ENCODE measurements around the gene LAMA2.

LAMA2 gene

GRCh38 chr6:129351807-129352206, 468.9 kb downstream of the LAMA2 start:
- H3K4me1 Mint-ChIP-seq, result no peaks in the 10 kb centered on the region
- no peaks in the 10 kb centered on the region for H3K36me3 Mint-ChIP-seq (ENCODE audit: low read depth)
- H3K27me3 Mint-ChIP-seq, result peaks cover 4% of the 10 kb centered on the region

DNA sequence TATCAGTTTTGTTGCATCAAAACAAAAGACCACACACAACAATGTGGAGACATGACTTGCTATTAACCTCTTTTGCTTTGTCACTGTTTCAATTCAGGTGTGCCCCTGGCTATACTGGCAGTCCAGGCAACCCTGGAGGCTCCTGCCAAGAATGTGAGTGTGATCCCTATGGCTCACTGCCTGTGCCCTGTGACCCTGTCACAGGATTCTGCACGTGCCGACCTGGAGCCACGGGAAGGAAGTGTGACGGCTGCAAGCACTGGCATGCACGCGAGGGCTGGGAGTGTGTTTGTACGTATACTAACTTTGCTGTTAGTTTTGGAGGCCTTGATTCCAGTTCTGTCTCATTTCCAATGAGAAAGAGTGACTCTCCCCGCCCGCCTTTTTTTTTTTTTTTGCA, 470.1 kb downstream of the LAMA2 start:
- no peaks in the 10 kb centered on the region for H3K36me3 Mint-ChIP-seq (ENCODE audit: low read depth)
- H3K9me3 Mint-ChIP-seq, result no peaks in the 10 kb centered on the region
- ATAC-seq (no peak), DNase-seq (no peak)
- H3K27ac Mint-ChIP-seq, result no peak overlapping the region
- no peaks in the 10 kb centered on the region for H3K4me1 Mint-ChIP-seq
- no peak overlapping the region for H3K4me3 Mint-ChIP-seq
- no peaks in the 10 kb centered on the region for H3K27me3 Mint-ChIP-seq

More at GRCh38 chr6:129351807-129352206, 468.9 kb downstream of the LAMA2 start:
- H3K9me3 Mint-ChIP-seq, result no peaks in the 10 kb centered on the region
- ATAC-seq (no peak), DNase-seq (no peak)
- H3K27ac Mint-ChIP-seq, result no peak overlapping the region
- no peak overlapping the region for H3K4me3 Mint-ChIP-seq

- Mint-ChIP-seq H3K9me3 (no peaks in the 10 kb centered on the region), H3K4me3 (no peak overlapping the region), H3K27ac (no peak overlapping the region), H3K36me3 (ENCODE audit: low read depth) (no peaks in the 10 kb centered on the region), H3K27me3 (peaks cover 4% of the 10 kb centered on the region), H3K4me1 (peaks cover 2% of the 10 kb centered on the region)
- no peak for DNase-seq
- no peak for ATAC-seq
Measured at GRCh38 chr6:129356129-129356528, 473.2 kb downstream of the LAMA2 start.

DNA sequence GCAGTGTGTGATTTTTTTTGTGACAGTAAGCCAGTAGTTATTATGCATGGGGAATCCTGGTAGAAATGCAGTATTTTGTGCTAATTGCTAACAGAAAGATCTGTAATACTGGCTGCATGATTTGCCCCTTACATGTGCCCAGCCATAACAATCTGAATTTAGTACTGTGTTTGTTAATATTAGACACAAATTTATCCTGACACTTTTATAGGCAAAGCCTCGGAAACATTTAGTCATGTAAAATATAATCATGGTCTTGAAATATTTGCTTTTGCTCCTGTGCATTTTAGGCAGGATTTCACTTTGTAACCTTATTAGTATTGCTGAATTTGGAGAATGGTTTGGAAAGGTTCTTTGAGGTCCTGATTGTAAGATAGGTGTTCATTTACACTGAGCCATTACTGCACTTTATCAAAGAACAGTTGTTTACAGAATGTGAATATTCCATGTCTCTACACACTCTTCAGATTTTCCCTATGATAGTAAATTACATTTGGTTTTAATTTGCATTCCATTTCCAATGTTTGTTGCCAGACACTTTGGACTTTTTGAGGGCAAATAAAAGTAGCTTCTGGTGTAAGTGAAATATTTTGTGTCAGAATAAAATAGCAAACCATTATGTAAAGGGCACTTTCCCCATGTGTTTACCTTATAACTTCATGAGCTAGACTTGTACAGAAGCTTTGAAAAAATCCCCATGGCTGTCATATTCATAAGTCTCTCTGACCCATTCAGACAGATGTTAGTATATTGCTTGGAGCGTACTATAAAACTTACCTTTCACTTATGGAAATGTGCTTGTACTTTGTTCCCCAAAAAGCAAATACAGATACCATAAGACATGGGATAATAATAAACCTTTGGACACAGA, 477.1 kb downstream of the LAMA2 start:
- ATAC-seq, result no peak
- Mint-ChIP-seq H3K4me3 (no peak overlapping the region), H3K27ac (no peak overlapping the region), H3K9me3 (no peaks in the 10 kb centered on the region), H3K27me3 (peaks cover 9% of the 10 kb centered on the region), H3K4me1 (peaks cover 11% of the 10 kb centered on the region), H3K36me3 (ENCODE audit: low read depth) (no peaks in the 10 kb centered on the region)
- DNase-seq, result no peak

- ATAC-seq (no peak), DNase-seq (no peak)
- H3K4me1 Mint-ChIP-seq, result peaks cover 11% of the 10 kb centered on the region
- no peak overlapping the region for H3K27ac Mint-ChIP-seq
- no peaks in the 10 kb centered on the region for H3K9me3 Mint-ChIP-seq
- H3K27me3 Mint-ChIP-seq, result peaks cover 9% of the 10 kb centered on the region
- no peaks in the 10 kb centered on the region for H3K36me3 Mint-ChIP-seq (ENCODE audit: low read depth)
- no peak overlapping the region for H3K4me3 Mint-ChIP-seq
Measured at GRCh38 chr6:129360682-129360955, 477.7 kb downstream of the LAMA2 start.

GRCh38 chr6:129364037-129364436, 481.1 kb downstream of the LAMA2 start:
- Mint-ChIP-seq H3K36me3 (ENCODE audit: low read depth) (no peaks in the 10 kb centered on the region), H3K4me1 (peaks cover 16% of the 10 kb centered on the region), H3K27ac (no peak overlapping the region), H3K27me3 (peaks cover 8% of the 10 kb centered on the region), H3K9me3 (no peaks in the 10 kb centered on the region), H3K4me3 (no peak overlapping the region)
- ATAC-seq (no peak), DNase-seq (no peak)

DNA sequence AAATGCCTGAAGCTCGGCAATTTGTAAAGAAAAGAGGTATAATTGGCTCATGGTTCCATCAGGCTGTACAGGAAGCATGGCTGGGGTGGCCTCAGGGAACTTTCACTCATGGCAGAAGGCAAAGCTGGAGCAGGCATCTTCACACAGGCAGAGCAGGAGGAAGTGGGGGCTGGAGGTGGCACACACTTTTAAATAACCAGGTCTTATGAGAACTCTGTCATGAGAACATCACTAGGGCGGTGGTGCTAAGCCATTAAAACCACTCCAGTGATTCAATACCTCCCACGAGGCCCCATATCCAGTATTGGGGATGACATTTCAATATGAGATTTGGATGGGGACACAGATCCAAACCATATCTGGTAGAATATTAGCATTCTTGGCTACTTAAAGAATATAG, 481.8 kb downstream of the LAMA2 start:
- peaks cover 8% of the 10 kb centered on the region for H3K27me3 Mint-ChIP-seq
- peak; percentile 48 for ATAC-seq
- H3K4me3 Mint-ChIP-seq, result no peak overlapping the region
- peaks cover 23% of the 10 kb centered on the region for H3K4me1 Mint-ChIP-seq
- no peaks in the 10 kb centered on the region for H3K9me3 Mint-ChIP-seq
- H3K27ac Mint-ChIP-seq, result peak overlapping the region; percentile 41
- H3K36me3 Mint-ChIP-seq (ENCODE audit: low read depth), result no peaks in the 10 kb centered on the region
- no peak for DNase-seq

DNA sequence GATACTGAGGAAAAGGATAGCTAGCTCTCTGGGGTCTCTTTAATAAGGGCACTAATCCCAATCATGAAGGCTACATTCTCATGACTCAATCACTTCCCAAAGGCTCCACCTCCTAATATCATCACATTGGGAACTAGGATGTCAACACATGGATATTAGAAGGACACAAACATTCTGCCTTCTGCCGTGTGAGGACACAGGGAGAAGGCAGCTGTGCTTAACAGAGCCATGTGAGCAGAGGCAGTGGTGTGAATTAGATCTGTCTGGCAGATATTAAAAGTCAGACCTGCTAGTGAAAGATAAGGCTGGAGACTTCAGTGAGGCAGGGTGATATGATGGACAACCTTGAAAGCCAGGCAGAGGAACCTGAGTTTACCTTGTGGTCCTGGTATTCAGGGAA, 485.1 kb downstream of the LAMA2 start:
- Mint-ChIP-seq H3K4me1 (peaks cover 29% of the 10 kb centered on the region), H3K9me3 (no peaks in the 10 kb centered on the region), H3K36me3 (ENCODE audit: low read depth) (no peaks in the 10 kb centered on the region), H3K4me3 (no peak overlapping the region), H3K27ac (no peak overlapping the region), H3K27me3 (no peaks in the 10 kb centered on the region)
- DNase-seq (no peak), ATAC-seq (no peak)

- Mint-ChIP-seq H3K9me3 (no peaks in the 10 kb centered on the region), H3K4me3 (no peak overlapping the region), H3K27me3 (no peaks in the 10 kb centered on the region), H3K36me3 (ENCODE audit: low read depth) (no peaks in the 10 kb centered on the region), H3K27ac (no peak overlapping the region), H3K4me1 (peaks cover 29% of the 10 kb centered on the region)
- no peak for DNase-seq
- peak; percentile 70 for ATAC-seq
Measured at GRCh38 chr6:129368970-129369369, 486.0 kb downstream of the LAMA2 start.

GRCh38 chr6:129369737-129370136, 486.8 kb downstream of the LAMA2 start:
- H3K36me3 Mint-ChIP-seq (ENCODE audit: low read depth), result no peaks in the 10 kb centered on the region
- no peak for ATAC-seq
- no peak for DNase-seq
- no peaks in the 10 kb centered on the region for H3K9me3 Mint-ChIP-seq
- H3K4me1 Mint-ChIP-seq, result peaks cover 26% of the 10 kb centered on the region
- no peak overlapping the region for H3K27ac Mint-ChIP-seq
- no peak overlapping the region for H3K4me3 Mint-ChIP-seq
- H3K27me3 Mint-ChIP-seq, result no peaks in the 10 kb centered on the region

DNA sequence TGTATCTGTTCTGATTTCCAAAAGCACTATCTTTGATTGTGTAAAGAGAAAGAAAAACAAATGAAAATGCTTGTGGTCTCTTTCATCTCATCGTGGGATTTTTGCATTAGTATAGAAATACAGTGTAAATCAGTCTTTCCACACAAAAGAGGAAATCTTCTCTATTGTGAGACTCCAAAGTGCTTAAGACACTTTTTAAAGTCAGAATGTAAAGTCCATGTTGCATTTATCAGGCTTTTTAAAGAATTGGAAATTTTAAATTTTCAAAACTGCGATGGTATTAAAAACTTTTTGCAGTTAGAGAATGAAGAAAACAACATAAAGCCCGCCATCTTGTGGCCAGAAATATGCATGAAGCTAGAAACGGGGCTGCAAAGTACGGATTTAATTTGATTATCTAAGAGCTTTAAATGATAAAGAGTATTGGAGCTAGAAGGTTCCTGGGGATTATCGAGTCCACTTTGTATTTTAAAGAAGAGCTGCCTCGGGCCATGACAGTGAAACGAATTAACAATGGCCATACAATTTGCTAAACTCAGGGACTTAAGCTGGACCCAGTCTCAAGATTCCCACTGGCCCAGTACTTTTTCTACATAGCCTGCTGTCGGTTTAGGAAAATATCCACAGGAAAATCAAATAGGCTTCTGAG, 487.5 kb downstream of the LAMA2 start:
- Mint-ChIP-seq H3K4me1 (peaks cover 23% of the 10 kb centered on the region), H3K9me3 (no peaks in the 10 kb centered on the region), H3K27me3 (no peaks in the 10 kb centered on the region), H3K4me3 (peak overlapping the region; percentile 12), H3K27ac (no peak overlapping the region), H3K36me3 (ENCODE audit: low read depth) (no peaks in the 10 kb centered on the region)
- peak; percentile 56 for DNase-seq
- no peak for ATAC-seq

GRCh38 chr6:129381885-129382284, 498.9 kb downstream of the LAMA2 start:
- Mint-ChIP-seq H3K27me3 (peaks cover 31% of the 10 kb centered on the region), H3K4me1 (no peaks in the 10 kb centered on the region), H3K27ac (no peak overlapping the region), H3K4me3 (no peak overlapping the region), H3K36me3 (ENCODE audit: low read depth) (no peaks in the 10 kb centered on the region), H3K9me3 (no peaks in the 10 kb centered on the region)
- ATAC-seq (no peak), DNase-seq (no peak)

- Mint-ChIP-seq H3K27me3 (peaks cover 27% of the 10 kb centered on the region), H3K36me3 (ENCODE audit: low read depth) (no peaks in the 10 kb centered on the region), H3K9me3 (peaks cover 8% of the 10 kb centered on the region), H3K27ac (no peak overlapping the region), H3K4me1 (no peaks in the 10 kb centered on the region), H3K4me3 (no peak overlapping the region)
- ATAC-seq, result no peak
- DNase-seq, result no peak
Measured at GRCh38 chr6:129382916-129383315, 500.0 kb downstream of the LAMA2 start.

- no peak overlapping the region for H3K4me3 Mint-ChIP-seq
- H3K4me1 Mint-ChIP-seq, result no peaks in the 10 kb centered on the region
- H3K36me3 Mint-ChIP-seq (ENCODE audit: low read depth), result no peaks in the 10 kb centered on the region
- peaks cover 8% of the 10 kb centered on the region for H3K9me3 Mint-ChIP-seq
- H3K27me3 Mint-ChIP-seq, result peaks cover 21% of the 10 kb centered on the region
- no peak for DNase-seq
- ATAC-seq, result no peak
- H3K27ac Mint-ChIP-seq, result no peak overlapping the region
Measured at GRCh38 chr6:129385117-129385516, 502.2 kb downstream of the LAMA2 start.

DNA sequence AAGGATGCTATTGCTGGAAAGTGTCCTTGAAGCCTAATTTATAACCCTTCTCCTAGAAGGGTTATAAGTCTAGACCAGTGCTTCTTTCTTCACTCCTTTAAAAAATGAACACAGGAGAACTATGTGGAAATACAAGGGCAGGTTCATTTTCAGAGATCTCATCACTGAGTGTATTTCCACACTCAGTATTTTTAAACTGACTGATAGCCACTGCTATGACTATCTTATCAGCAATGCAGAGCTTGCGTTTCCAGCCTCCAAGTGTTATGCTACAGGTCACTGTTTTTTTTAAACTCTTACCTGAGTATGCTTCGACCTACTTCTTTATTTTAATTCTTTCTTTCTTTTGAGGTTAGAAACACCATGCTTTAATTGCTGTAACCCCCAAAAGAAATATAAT, 508.0 kb downstream of the LAMA2 start:
- no peak overlapping the region for H3K4me3 Mint-ChIP-seq

More for the DNA sequence above, 508.0 kb downstream of the LAMA2 start:
- Mint-ChIP-seq H3K27ac (no peak overlapping the region), H3K4me1 (peaks cover 5% of the 10 kb centered on the region), H3K9me3 (peaks cover 8% of the 10 kb centered on the region), H3K27me3 (peaks cover 24% of the 10 kb centered on the region), H3K36me3 (ENCODE audit: low read depth) (no peaks in the 10 kb centered on the region)
- DNase-seq (no peak), ATAC-seq (no peak)

All from activated naive CD8-positive, alpha-beta T cell treated with anti-CD3 and anti-CD28 coated beads, Interleukin-2, amount 50 U/mL, for 24 hours (primary cell).